Endometrium (tissue), 2 donors: ENCODE data around the gene CRB3.
"Not testable (repeated sequence)": the region's sequence is repeated elsewhere in the genome, so short reads cannot be mapped to it uniquely, and the experiment has no call there.

Experiments used
- FAIRE-seq: peaks from 2 replicates; lab custom pipeline; 2012; peaks lifted over from hg19 to GRCh38; lab: Jason Lieb, UNC
- donor health status: control.
- donor health status: control.

The CRB3 gene

GRCh38 chr19:6491802-6492592, 27.9 kb downstream of the CRB3 start:
- no peak for FAIRE-seq

DNA sequence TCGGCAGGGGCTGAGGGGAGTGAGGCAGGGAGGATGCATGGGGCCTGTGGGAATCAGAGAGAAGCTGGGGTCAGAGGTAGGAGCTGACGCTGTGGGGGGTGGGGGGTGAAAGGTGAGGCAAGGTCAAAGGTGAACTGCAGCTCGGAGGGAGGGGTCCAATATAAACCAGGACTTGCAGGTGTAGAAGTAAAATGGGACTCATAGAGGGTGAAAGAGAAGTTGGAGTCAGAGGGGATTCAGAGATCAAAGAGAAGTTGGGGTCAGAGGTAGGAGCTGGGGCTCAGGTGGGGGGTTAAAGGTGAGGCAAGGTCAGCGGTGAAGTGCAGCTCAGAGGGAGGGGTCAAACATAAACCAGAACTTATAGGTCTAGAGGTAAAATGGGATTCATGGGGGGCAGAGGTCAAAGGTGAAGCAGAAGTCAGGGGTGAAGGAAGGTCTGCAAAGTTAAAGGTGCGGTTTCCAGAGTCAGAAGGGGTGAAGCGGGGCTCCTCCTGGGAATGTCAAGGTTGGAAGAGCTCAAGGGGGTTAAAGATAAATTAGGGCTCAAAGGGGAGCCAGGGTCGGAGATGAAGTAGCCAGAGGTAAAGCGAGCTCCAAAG, 30.5 kb downstream of the CRB3 start:
- FAIRE-seq, result no peak

GRCh38 chr19:6495947-6496346, 31.9 kb downstream of the CRB3 start:
- FAIRE-seq, result no peak

- FAIRE-seq, result no peak
These were observed 34.4 kb downstream of the CRB3 start for GRCh38 chr19:6498294-6499036.

DNA sequence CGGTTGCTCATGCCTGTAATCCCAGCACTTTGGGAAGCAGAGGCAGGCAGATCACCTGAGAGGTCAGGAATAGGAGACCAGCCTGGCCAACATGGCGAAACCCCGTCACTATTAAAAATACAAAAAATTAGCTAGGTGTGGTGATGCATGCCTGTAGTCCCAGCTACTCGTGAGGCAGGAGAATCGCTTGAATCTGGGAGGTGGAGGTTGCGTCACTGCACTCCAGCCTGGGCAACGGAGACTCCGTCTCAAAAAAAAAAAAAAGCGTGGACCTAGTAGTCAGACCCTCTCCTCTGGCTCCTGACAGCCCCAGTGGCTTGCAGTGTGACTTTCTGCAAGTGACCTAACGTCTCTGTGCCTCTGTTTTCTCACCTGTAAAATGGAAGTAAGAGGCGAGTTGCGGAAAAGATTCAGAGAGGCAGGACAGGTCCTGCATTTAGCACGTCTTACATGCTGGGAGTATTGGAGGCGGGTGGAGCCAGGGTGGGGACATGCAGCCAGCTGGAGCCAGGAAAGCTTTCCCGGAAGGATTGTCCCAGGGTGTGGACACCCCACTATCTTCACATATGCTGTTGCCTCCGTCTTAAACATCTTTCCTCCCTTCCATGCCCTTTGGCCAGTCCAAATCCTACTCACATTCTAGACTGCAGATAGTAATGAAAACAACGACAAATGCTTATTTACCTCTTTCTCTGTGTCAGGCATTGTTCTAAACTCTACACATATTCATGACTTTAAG, 35.1 kb downstream of the CRB3 start:
- no peak for FAIRE-seq

DNA sequence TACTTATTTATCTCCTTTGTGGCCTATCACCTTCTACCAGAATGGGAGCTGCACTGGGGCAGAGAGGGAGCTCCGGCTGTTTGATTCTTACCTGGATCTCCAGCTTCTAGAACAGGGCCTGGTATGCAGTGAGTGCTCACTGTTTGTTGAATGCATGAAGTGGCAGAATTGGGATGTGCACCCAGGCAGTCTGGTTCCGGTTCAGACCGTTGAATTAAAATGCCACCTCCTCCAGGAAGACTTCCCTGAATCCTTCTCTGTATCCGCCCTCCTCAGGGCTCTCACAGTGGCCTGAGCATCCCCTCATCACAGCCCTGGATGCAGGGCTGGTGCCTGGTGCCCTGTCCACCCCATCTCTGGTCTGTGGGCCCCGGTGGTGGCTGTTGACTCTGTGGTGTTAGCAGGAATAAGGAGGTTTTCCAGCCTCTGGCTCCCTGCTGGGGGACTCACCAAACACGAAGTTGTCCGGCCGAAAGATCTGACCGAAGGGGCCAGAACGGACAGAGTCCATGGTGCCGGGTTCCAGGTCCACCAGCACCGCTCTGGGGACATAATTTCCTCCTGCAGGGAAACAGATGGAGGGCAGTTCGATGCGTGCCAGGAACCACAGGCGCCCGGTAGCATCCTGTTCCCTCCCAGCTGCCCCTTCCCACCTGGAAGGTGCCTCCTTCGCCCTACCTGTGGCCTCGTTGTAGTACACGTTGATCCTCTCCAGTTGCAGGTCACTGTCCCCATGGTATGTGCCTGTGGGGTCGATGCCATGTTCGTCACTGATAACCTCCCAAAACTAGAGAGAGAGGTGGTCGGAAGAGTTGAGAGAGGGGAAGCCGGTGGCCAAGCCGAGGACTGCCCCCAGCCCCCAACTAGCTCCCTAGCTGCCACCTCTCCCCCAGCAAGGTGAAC, 37.0 kb downstream of the CRB3 start:
- no peak for FAIRE-seq

- FAIRE-seq, result no peak
These were observed 37.9 kb downstream of the CRB3 start, which contains the start of gene TUBB4A for GRCh38 chr19:6501740-6502648. Gene TUBB4A, minus strand, starts transcription at chr19:6502309. Its CDS starts 97 bp downstream, at chr19:6502212.

GRCh38 chr19:6503407-6504201, 39.5 kb downstream of the CRB3 start:
- FAIRE-seq, result no peak

- FAIRE-seq, result not testable (repeated sequence)
These were observed 44.1 kb downstream of the CRB3 start for GRCh38 chr19:6508028-6508771.

- FAIRE-seq, result no peak
These were observed 45.3 kb downstream of the CRB3 start for GRCh38 chr19:6509118-6509971.

DNA sequence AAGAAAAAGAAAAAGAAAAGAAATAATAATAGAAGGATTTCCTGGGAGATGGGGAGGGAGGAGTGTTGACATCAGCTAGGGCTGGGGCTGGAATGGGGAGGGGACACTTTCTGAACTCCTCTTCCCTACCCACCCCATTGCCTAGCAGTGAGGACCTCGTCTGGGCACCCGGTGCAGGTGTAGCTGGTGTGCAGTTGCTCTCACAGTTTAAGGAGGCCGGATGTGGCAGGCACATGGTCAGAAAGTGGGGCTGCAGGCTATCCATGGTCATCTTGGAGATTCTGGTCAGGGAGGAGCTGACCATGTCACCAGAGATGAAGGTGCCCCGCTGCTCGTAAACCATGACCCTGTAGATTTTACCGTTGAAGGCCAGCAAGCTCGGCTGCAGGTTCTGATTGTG, 46.5 kb downstream of the CRB3 start:
- FAIRE-seq, result no peak

DNA sequence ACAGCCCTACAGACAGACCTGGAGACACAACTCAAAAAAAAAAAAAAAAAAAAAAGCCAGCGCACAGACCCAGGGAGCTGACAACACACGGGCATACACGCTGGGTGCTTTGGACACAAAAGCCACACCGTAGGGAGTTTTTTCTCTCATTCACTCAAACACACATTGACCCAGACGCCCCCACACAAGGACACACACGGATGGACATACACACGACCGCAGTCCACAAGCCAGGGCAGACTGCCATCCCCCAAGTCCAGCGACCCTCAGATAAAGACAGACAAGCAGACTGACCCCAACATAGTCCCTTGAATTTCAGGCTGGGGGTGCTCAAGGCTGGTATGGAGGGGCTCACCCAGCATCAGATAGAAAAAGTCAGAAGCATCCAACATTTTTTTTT, 50.0 kb downstream of the CRB3 start:
- no peak for FAIRE-seq

- FAIRE-seq, result no peak
These were observed 51.0 kb downstream of the CRB3 start for GRCh38 chr19:6514926-6515544.

DNA sequence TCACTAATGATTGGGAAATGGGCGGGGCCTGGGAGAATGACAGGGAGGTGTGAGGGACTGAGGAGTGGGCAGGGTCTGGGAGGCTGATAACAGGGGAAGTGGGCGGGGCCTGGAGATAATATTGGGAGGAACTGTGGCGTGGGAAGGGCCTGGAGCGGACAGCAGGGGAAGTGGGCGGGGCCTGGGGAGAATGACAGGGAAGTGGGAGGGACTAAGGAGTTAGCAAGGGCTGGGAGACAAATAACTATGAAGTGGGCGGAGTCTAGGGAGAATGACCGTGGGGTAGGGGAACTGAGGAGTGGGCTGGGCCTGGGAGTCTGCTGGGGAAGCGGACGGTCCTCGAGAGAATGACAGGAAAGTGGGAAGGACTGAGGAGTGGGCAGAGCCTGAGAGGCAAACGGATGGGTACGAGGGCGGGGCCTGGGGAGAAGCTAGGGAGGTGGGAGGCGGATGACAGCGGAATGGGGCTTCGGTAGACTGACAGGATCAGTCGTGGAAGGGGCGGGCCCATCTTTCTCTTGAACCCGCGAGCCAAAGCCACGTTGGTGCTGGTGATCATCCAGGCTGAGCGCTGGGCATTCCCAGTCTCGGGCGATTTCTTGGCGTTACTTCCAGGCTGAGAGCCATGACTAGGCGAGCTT, 52.1 kb downstream of the CRB3 start:
- peak; percentile 70 for FAIRE-seq
